IMR-90 (cell line): ENCODE data around the gene SLC22A2. TPM values are rescaled to one million over a fixed set of nuclear protein-coding genes. Genes with fewer than 3 reads are reported as not detected.

ENCODE experiments used
- ATAC-seq: fragments of 200-7000 bp; cut with Tn5 transposase; 2 replicates; pipeline ENCODE4 v1.9.1; 2020; ENCODE audit warnings: low read depth, mild to moderate bottlenecking, moderate library complexity
- BruUV-seq: library from RNA; stranded (reverse); fragments of 400-500 nt; replicated peaks from 2 replicates; lab custom pipeline; 2021; lab: Mats Ljungman, UMichigan
- CTCF ChIA-PET: fragments of 300-600 bp; formaldehyde crosslinking; extraction: SDS; loops from one replicate; lab custom pipeline; 2021; ENCODE audit warnings: antibody characterized with exemption; lab: Yijun Ruan, JAX
- POLR2A ChIA-PET: fragments of 300-600 bp; sonication (Branson Sonifier 250); formaldehyde crosslinking; loops from one replicate; lab custom pipeline; 2022; ENCODE audit warnings: antibody characterized with exemption; ENCODE audit not compliant: unreplicated experiment; lab: Charles Lee
- DNase-seq: peaks from one replicate; pipeline ENCODE4 v3.0.0; 2013
- H2AFZ ChIP-seq: replicated peaks from 2 replicates; pipeline ENCODE3; 2013; ENCODE audit warnings: low read length, mild to moderate bottlenecking; ENCODE audit not compliant: poor library complexity
- H2AK5ac ChIP-seq: 2 replicates; pipeline ENCODE4 v1.6.1; 2013; ENCODE audit warnings: low read depth, low read length, inconsistent platforms
- H2AK9ac ChIP-seq: replicated peaks from 2 replicates; pipeline ENCODE3; 2013; ENCODE audit warnings: mild to moderate bottlenecking, low read depth, low read length, moderate library complexity; ENCODE audit not compliant: poor library complexity
- H2BK120ac ChIP-seq: 2 replicates; pipeline ENCODE4 v1.6.1; 2013; ENCODE audit warnings: low read depth, low read length, inconsistent platforms
- H2BK15ac ChIP-seq: 3 replicates; pipeline ENCODE4 v1.6.1; 2013; ENCODE audit warnings: low read depth, low read length, inconsistent platforms
- H2BK20ac ChIP-seq: 2 replicates; pipeline ENCODE4 v1.6.1; 2013; ENCODE audit warnings: low read depth, mild to moderate bottlenecking, inconsistent platforms, low read length, moderate library complexity
- H2BK5ac ChIP-seq: 2 replicates; pipeline ENCODE4 v1.6.1; 2013; ENCODE audit warnings: mild to moderate bottlenecking, low read depth, low read length, inconsistent platforms; ENCODE audit not compliant: poor library complexity, severe bottlenecking
- H3K14ac ChIP-seq: replicated peaks from 2 replicates; pipeline ENCODE4 v1.6.1; 2013; ENCODE audit warnings: low read depth, low read length, inconsistent platforms
- H3K18ac ChIP-seq: 2 replicates; pipeline ENCODE4 v1.6.1; 2013; ENCODE audit warnings: low read depth, low read length, control low read depth
- H3K23ac ChIP-seq: 2 replicates; pipeline ENCODE4 v1.6.1; 2013; ENCODE audit warnings: low read depth, low read length, inconsistent platforms
- H3K27ac ChIP-seq: 2 replicates; pipeline ENCODE4 v1.5.1; 2013; ENCODE audit warnings: mild to moderate bottlenecking, control low read depth, low read length; ENCODE audit not compliant: insufficient read depth
- H3K27me3 ChIP-seq: 2 replicates; pipeline ENCODE4 v1.6.1; 2013; ENCODE audit warnings: low read length; ENCODE audit not compliant: control insufficient read depth, insufficient read depth
- H3K36me3 ChIP-seq: 2 replicates; pipeline ENCODE4 v1.6.1; 2013; ENCODE audit warnings: low read length, mixed read lengths; ENCODE audit not compliant: control insufficient read depth, insufficient read depth
- H3K4ac ChIP-seq: 2 replicates; pipeline ENCODE4 v1.6.1; 2013; ENCODE audit warnings: low read depth, low read length, inconsistent platforms
- H3K4me1 ChIP-seq: 2 replicates; pipeline ENCODE4 v1.6.1; 2013; ENCODE audit warnings: low read length, mixed read lengths; ENCODE audit not compliant: control insufficient read depth, insufficient read depth
- H3K4me2 ChIP-seq: 2 replicates; pipeline ENCODE4 v1.6.1; 2013; ENCODE audit warnings: low read depth, mild to moderate bottlenecking, control low read depth, low read length, moderate library complexity
- H3K4me3 ChIP-seq: 2 replicates; pipeline ENCODE4 v1.5.1; 2013; ENCODE audit warnings: low read depth, mild to moderate bottlenecking, control low read depth, low read length, moderate library complexity; ENCODE audit not compliant: insufficient read depth
- H3K56ac ChIP-seq: 2 replicates; pipeline ENCODE4 v1.6.1; 2013; ENCODE audit warnings: low read length, inconsistent platforms; ENCODE audit not compliant: insufficient read depth; ENCODE audit errors: extremely low read depth
- H3K79me1 ChIP-seq, 2 experiments: 2 replicates each; pipeline ENCODE4 v1.6.1; 2013; ENCODE audit warnings: low read length in 2 of 2, inconsistent platforms in 1 of 2, low read depth in 1 of 2
- H3K9ac ChIP-seq: 2 replicates; pipeline ENCODE4 v1.6.1; 2013; ENCODE audit warnings: low read depth, low read length, control low read depth
- H3K9me1 ChIP-seq: 2 replicates; pipeline ENCODE4 v1.6.1; 2013; ENCODE audit warnings: low read length, inconsistent platforms; ENCODE audit not compliant: insufficient read depth
- H3K9me3 ChIP-seq: 2 replicates; pipeline ENCODE4 v1.6.1; 2013; ENCODE audit warnings: low read length; ENCODE audit not compliant: control insufficient read depth, insufficient read depth
- H4K20me1 ChIP-seq: 2 replicates; pipeline ENCODE4 v1.6.1; 2013; ENCODE audit warnings: low read length, inconsistent platforms; ENCODE audit not compliant: insufficient read depth
- H4K5ac ChIP-seq: 2 replicates; pipeline ENCODE4 v1.6.1; 2013; ENCODE audit warnings: mild to moderate bottlenecking, low read depth, low read length, control low read depth
- H4K8ac ChIP-seq, 2 experiments: 2 replicates each; pipeline ENCODE4 v1.6.1; 2013; ENCODE audit warnings: low read depth in 2 of 2, low read length in 2 of 2, control low read depth in 1 of 2, inconsistent platforms in 1 of 2
- H4K91ac ChIP-seq: 2 replicates; pipeline ENCODE4 v1.6.1; 2013; ENCODE audit warnings: low read depth, low read length, inconsistent platforms; ENCODE audit not compliant: insufficient read depth
- BHLHE40 ChIP-seq: fragments of 150-350 bp; IDR thresholded peaks from 2 replicates; pipeline ENCODE4 v1.6.1; 2016; ENCODE audit warnings: mild to moderate bottlenecking, low read depth, low read length
- CEBPB ChIP-seq: IDR thresholded peaks from 2 replicates; pipeline ENCODE4 v1.6.1; 2012; ENCODE audit warnings: low read depth, low read length, improper control_type of control experiment
- CHD1 ChIP-seq: IDR thresholded peaks from 2 replicates; pipeline ENCODE4 v1.6.1; 2012; ENCODE audit warnings: low read depth, low read length, improper control_type of control experiment
- FOS ChIP-seq: fragments of 150-350 bp; IDR thresholded peaks from 2 replicates; pipeline ENCODE4 v1.6.1; 2016; ENCODE audit warnings: low read depth, low read length
- MAZ ChIP-seq: IDR thresholded peaks from 2 replicates; pipeline ENCODE4 v1.6.1; 2012; ENCODE audit warnings: low read depth, mild to moderate bottlenecking, low read length, improper control_type of control experiment, moderate library complexity, borderline replicate concordance
- MXI1 ChIP-seq: IDR thresholded peaks from 2 replicates; pipeline ENCODE4 v1.6.1; 2012; ENCODE audit warnings: low read depth, mild to moderate bottlenecking, low read length, moderate library complexity, borderline replicate concordance
- RAD21 ChIP-seq: IDR thresholded peaks from 2 replicates; pipeline ENCODE4 v1.6.1; 2012; ENCODE audit warnings: low read length, improper control_type of control experiment
- RCOR1 ChIP-seq: IDR thresholded peaks from 2 replicates; pipeline ENCODE4 v1.6.1; 2012; ENCODE audit warnings: mild to moderate bottlenecking, low read length, improper control_type of control experiment; ENCODE audit not compliant: insufficient replicate concordance
- SMC3 ChIP-seq: fragments of 150-350 bp; IDR thresholded peaks from 2 replicates; pipeline ENCODE4 v1.6.1; 2016; ENCODE audit warnings: low read depth, mild to moderate bottlenecking, antibody characterized with exemption, low read length, moderate library complexity
- WGBS, 2 experiments: methylation state at CpG; one replicate each; pipeline versions ENCODE4 v1.1.5 to v1.1.7; 2013; ENCODE audit warnings: missing lambda C conversion rate in 2 of 2; ENCODE audit not compliant: insufficient read length in 1 of 2; ENCODE audit errors: extremely low coverage in 2 of 2; 5-methylcytosine and 5-hydroxymethylcytosine counted together
- dilution Hi-C: fragments of 300-500 bp; cut with HindIII; formaldehyde crosslinking; loops from one replicate; pipeline ENCODE4 v1.14.3; 2018; ENCODE audit warnings: low sequenced_read_pairs; ENCODE audit not compliant: unreplicated experiment
- in situ Hi-C: fragments of 300-500 bp; cut with MboI; formaldehyde crosslinking; loops from 3 replicates; pipeline ENCODE4 v1.14.3; 2019; ENCODE audit warnings: low sequenced_read_pairs, inconsistent platforms, mixed read lengths
- intact Hi-C: fragments of 100-400 bp; cut with micrococcal nuclease; formaldehyde crosslinking; loops from 2 replicates; pipeline ENCODE4 v1.10.0; 2022
- polyA plus RNA-seq, 3 experiments: library from polyadenylated mRNA; depleted of rRNA; stranded (reverse); fragments of >200 nt; gene quantifications; 2 replicates each; pipeline ENCODE4 v1.2.3, GENCODE V29; 2012; ENCODE audit warnings: low replicate concordance in 1 of 3
- total RNA-seq: library from RNA; depleted of rRNA; stranded (reverse); fragments of >200 nt; gene quantifications from 2 replicates; pipeline ENCODE4 v1.2.3, GENCODE V29; 2012
- TF ChIP-seq, protein P1 (sequence below): fragments of 150-350 bp; IDR thresholded peaks from 2 replicates; pipeline ENCODE4 v1.6.1; 2017; ENCODE audit warnings: mild to moderate bottlenecking, antibody characterized with exemption, low read length, low read depth
- TF ChIP-seq, protein P2 (sequence below): conservative IDR thresholded peaks from 2 replicates; pipeline ENCODE4 v1.5.1; 2012; ENCODE audit warnings: mild to moderate bottlenecking, low read depth, low read length, improper control_type of control experiment
- TF ChIP-seq, protein P3 (sequence below): fragments of 150-350 bp; IDR thresholded peaks from 2 replicates; pipeline ENCODE4 v1.6.1; 2016; ENCODE audit warnings: low read depth, mild to moderate bottlenecking, low read length, moderate library complexity, borderline replicate concordance

The SLC22A2 gene
- total and polyA plus RNA-seq, 2 of the 4 experiments (the other 2 are of a cell fraction) = not detected

DNA sequence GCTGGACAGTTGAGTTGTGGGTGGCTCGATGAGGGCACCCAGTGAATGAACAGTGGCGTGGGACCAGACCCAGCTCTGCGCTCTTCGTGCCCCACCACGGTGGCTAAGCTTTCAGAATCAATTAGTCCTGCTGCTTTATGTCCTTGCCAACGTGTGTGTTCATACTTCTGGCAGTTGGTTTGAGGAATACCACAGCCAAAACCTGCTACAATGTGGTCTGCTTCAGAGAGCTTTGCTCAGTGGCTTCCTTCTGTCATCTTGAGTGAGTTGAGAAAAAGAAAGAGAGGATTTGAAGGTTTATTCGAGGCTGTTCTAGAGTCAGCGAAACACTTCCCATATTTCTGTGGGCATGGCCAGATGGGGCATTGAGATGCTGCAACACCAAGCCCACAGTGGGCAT, 39.5 kb upstream of the SLC22A2 start:
- H3K9me1 ChIP-seq = no peaks in the 10 kb centered on the region
- H4K8ac ChIP-seq = no peak overlapping the region
- H3K4me2 ChIP-seq = no peak overlapping the region
- intact Hi-C loops = no loop called here
- no peak overlapping the region for H3K18ac ChIP-seq
- WGBS, 2 experiments = 20% methylated on average over 1 of the region's 8 CpGs; no CpG with 5 or more reads in 1 of the 2 experiments
- peaks cover 20% of the 10 kb centered on the region for H3K9me3 ChIP-seq
- no peak overlapping the region for H2AK9ac ChIP-seq
- H3K27ac ChIP-seq = no peak overlapping the region
- H2BK5ac ChIP-seq = no peak overlapping the region
- no peaks in the 10 kb centered on the region for H4K20me1 ChIP-seq
- H3K4me1 ChIP-seq = no peaks in the 10 kb centered on the region
- no peak overlapping the region for H2BK120ac ChIP-seq
- no peaks in the 10 kb centered on the region for H3K27me3 ChIP-seq
- DNase-seq = no peak
- POLR2A ChIA-PET = no interaction called here
- CTCF ChIA-PET = no interaction called here
- no peak overlapping the region for H4K5ac ChIP-seq
- in situ Hi-C loops = no loop called here
- TF ChIP-seq, protein P1, sequence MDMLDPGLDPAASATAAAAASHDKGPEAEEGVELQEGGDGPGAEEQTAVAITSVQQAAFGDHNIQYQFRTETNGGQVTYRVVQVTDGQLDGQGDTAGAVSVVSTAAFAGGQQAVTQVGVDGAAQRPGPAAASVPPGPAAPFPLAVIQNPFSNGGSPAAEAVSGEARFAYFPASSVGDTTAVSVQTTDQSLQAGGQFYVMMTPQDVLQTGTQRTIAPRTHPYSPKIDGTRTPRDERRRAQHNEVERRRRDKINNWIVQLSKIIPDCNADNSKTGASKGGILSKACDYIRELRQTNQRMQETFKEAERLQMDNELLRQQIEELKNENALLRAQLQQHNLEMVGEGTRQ = no peak
- TF ChIP-seq, protein P2, sequence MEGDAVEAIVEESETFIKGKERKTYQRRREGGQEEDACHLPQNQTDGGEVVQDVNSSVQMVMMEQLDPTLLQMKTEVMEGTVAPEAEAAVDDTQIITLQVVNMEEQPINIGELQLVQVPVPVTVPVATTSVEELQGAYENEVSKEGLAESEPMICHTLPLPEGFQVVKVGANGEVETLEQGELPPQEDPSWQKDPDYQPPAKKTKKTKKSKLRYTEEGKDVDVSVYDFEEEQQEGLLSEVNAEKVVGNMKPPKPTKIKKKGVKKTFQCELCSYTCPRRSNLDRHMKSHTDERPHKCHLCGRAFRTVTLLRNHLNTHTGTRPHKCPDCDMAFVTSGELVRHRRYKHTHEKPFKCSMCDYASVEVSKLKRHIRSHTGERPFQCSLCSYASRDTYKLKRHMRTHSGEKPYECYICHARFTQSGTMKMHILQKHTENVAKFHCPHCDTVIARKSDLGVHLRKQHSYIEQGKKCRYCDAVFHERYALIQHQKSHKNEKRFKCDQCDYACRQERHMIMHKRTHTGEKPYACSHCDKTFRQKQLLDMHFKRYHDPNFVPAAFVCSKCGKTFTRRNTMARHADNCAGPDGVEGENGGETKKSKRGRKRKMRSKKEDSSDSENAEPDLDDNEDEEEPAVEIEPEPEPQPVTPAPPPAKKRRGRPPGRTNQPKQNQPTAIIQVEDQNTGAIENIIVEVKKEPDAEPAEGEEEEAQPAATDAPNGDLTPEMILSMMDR = no peak
- TF ChIP-seq SMC3 = no peak
- TF ChIP-seq MAZ = no peak
- TF ChIP-seq MXI1 = no peak
- no peak for TF ChIP-seq CEBPB
- no peak for TF ChIP-seq CHD1
- TF ChIP-seq RAD21 = no peak
- TF ChIP-seq, protein P3, sequence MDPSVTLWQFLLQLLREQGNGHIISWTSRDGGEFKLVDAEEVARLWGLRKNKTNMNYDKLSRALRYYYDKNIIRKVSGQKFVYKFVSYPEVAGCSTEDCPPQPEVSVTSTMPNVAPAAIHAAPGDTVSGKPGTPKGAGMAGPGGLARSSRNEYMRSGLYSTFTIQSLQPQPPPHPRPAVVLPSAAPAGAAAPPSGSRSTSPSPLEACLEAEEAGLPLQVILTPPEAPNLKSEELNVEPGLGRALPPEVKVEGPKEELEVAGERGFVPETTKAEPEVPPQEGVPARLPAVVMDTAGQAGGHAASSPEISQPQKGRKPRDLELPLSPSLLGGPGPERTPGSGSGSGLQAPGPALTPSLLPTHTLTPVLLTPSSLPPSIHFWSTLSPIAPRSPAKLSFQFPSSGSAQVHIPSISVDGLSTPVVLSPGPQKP = no peak
- TF ChIP-seq BHLHE40 = no peak
- no peak for TF ChIP-seq FOS
- no peak for TF ChIP-seq RCOR1
- H3K14ac ChIP-seq = no peak overlapping the region
- H3K56ac ChIP-seq = no peak overlapping the region
- no peak overlapping the region for H2BK15ac ChIP-seq
- H2AK5ac ChIP-seq = no peak overlapping the region
- no peak overlapping the region for H2AFZ ChIP-seq
- H3K23ac ChIP-seq = no peak overlapping the region
- ATAC-seq = no peak
- no peak overlapping the region for H2BK20ac ChIP-seq
- H3K79me1 ChIP-seq = no peaks in the 10 kb centered on the region
- BruUV-seq = no TSS peak
- H3K9ac ChIP-seq = no peak overlapping the region
- dilution Hi-C loops = no loop called here
- H3K4me3 ChIP-seq = no peak overlapping the region
- no peaks in the 10 kb centered on the region for H3K36me3 ChIP-seq
- no peak overlapping the region for H3K4ac ChIP-seq
- H4K91ac ChIP-seq = no peak overlapping the region
